Activated CD4-positive, CD25-positive, alpha-beta regulatory T cell treated with anti-CD3 and anti-CD28 coated beads, Interleukin-2, amount 50 U/mL, for 24 hours (primary cell): ENCODE data around the gene PRELID1.

Source experiments
- ATAC-seq, 2 donors: fragments of 150-1000 bp; cut with Tn5 transposase; one replicate each; pipeline ENCODE4 v1.10.0; 2021; ENCODE audit warnings: mild to moderate bottlenecking in 1 of 2, moderate library complexity in 1 of 2

Gene PRELID1

DNA sequence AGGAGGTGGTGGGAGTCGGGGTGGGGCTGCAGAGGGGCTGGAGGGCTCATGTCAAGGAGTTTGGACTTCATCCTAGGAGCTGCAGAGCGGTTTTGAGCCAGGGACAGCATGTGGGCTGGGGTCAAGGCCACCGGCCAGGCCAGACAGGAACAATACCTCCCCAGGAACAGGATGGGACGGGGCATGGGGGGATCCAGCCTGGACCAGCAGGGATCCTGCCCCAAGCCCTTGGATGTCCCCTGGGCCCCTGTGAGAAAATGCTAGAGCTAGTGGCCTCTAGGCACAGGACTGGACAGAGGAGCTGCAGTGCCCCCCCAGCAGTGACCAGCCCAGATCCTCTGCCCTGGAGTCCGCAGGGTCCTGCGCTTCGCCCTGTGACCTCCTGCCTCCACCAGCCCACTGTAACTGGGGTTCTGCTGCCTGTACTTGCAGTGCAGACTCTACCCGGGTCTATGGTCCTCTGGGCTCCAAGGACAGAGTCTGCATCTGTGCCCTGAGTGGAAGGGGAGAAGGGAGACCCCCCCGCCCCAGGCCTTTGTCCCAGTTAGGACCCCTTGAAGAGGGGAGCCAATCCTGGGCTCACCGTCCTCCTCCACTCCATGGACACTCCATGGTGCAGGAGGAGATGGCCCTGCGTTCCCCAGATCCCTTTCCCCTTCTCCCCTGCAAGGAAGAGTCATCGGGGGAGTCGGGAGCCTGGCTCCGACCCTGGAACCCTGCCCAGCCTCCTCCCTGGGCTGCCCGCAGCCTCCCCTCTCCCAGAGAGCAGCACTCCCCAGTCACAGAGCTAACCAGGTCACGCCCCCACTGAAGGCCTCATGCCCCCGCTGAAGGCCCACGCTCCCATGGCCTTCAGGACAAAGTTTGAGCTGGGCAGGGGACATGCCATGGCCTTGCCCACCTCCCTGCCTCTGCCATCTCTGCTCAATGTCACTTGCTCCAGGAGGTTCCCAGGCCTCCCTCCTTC lies 11.1 kb downstream of the PRELID1 start:
- no peak for ATAC-seq

DNA sequence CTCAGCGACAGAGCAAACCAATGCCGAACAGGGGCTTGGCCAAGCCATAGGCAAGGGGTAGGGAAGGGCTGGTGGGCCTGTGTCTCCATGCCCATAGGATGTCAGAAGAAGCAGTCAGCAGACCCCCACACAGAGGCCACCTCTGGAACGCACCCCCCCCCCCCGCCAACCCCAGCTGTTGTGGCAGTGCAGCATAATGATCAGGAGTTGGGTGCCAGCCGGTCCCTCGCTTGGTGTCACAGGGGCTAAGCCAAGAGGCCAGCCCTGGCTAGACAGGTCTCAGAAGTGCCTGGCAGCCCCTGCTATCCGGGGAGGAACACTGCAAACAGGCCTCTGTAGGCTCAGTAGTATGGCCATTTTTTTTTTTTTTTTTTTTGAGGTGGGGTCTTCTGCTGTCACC lies 11.8 kb downstream of the PRELID1 start:
- ATAC-seq, result no peak

DNA sequence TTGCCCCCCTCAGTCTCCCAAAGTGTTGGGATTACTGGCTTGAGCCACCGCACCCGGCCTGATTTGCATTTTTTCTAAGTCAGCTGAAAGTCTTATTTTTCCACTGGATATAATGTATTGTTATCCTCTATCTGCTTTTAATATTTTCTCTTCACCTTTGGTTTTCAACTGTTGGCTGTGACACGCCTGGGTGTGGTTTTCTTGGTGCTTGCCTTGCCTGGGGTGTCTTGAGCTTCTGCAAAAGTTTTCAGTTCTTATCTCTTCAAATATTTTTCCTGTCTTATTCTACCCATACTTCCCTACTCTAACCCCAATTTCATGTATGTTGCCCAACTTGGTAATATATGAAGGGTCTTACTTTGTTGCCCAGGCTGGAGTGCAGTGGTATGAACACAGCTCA lies 12.4 kb downstream of the PRELID1 start:
- no peak for ATAC-seq

DNA sequence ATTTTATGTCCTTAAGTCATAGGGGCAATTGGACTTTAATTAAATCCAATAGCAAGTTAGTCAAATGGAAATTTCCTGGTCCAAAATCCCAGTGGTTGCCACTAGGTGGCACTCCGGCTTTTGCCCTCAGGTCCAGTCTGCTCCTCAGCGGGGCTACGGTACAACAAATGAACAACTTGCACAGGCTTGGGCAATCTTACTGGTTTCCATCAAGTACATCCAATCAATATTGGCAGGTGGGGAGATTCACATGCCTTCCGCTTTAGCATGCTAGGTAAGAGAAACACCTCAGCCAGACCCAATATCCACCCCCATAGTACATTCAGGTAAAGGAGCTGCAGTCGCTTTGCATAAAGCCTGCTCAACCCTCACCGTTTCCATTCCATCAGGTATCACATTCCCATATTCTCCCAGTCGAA lies 14.4 kb downstream of the PRELID1 start:
- ATAC-seq, result peak; percentile 64 to 78

DNA sequence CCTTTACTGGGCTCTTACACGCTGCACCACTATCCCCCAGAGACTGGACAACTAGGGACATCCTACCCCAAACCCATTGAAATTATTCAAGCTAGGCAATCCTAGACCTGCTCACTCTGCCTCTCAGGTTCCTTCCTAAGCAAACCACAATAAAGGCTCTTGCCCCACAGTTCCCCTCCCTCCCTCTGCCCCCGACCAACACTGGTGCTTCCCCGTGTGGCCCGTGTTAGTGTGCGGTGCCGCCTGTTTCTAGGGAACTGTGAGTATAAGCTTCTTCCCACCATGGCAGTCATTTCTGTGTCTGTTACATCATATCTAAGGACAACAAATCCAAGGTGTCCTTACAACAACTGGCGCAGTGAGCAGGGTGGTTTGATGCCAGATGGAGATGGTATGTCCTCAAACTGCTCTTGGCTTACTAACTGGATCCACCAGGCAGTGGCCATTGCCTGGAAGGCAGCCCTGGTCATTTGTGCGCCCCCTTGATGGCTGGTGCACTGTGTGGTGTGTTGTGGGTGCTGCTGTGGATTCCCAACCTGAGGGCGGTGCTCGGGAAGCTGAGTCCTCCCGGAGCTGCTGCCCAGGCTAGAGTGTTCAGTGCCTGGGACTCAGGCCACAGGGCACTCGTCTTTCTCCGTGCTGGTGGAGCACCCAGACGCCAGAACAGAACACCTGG lies 16.5 kb downstream of the PRELID1 start:
- peak in 1 of 2 donors; percentile 20 for ATAC-seq

DNA sequence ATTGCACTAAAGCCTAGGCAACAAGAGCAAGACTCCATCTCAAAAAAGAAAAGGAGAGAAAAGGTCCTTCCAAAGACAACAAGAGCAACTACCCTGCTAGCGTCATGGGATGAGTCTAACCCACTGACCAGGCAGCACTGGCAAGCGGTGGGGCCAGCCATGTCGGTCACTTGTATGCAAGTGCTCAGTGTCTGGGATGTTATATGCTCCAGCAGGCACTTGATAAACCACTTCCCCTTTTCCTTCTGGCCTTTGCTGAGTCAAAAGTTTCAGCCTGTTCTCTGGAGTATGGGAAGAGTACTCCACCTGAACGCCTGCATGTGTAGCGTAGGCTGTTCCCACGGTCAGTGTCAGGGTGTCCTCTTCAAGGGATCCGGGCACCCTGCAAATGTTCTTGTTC lies 17.3 kb downstream of the PRELID1 start:
- no peak for ATAC-seq

DNA sequence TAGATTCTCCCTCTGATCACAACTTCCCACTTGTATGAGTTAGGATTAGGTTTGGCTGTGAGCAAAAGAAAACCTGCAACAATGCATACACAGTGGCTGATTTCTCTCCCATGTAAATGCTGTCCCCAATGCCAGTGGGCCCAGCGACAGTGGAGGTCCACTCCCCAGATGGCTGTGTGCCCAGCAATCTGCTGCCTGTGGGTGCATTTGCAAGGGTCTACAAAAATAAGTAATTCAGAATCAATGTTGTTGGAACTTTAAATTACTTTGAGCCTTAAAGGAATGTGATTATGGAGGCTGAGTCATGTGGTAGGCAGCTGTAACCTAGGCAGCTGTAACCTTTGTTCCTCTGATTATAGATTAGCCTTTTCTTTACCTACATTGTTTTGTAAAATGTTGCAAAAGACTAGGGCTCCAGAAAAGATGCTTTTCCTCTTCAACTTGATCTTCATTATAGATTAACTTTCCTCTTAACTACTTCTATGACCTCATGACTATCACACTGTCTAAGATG lies 22.3 kb downstream of the PRELID1 start:
- no peak for ATAC-seq

DNA sequence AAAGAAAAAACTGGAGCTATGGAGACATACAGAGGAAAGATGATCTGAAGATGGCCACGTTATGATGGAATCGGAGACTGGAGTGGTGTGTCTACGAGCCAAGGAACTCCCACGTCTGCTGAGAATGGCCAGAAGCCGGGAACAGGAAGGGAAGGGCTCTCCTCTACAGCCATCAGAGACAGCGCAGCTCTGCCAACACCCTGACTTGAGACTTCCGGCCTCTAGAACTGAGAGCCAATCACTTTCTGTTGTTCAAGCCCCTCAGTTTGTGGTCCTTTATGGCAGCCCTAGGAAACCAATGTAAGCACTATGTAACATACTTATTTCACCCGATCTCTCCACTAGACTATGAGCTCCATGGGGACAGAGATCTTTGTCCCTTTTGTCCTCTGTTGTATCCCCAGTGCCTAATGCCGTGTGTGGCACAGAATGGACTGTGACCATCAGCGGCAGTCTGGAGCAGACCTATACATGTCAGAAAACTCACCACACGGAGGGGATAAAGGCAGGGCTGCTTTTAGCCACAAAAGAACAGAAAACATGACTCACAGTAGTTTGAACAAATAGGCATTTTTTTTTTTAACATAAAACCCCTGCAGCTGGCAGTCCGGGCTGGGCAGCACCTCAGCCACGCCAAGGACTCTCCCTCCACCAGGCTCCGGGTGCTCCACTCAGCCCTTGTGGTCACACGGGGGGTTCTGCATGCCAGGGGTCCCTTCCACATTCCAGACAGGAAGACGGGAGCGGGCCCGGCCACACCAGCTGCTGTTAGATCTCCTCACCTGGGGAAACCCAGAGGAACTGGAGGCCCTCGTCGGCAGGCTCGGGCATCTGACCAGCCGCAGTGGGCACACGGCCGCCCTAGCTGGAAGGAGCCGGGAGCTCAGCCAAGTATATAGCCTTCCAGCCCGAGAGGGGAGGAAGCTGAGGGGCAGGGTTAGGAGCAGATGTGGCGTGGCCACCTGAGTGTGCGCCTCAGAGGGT lies 24.2 kb downstream of the PRELID1 start:
- peak; percentile 57 to 79 for ATAC-seq

DNA sequence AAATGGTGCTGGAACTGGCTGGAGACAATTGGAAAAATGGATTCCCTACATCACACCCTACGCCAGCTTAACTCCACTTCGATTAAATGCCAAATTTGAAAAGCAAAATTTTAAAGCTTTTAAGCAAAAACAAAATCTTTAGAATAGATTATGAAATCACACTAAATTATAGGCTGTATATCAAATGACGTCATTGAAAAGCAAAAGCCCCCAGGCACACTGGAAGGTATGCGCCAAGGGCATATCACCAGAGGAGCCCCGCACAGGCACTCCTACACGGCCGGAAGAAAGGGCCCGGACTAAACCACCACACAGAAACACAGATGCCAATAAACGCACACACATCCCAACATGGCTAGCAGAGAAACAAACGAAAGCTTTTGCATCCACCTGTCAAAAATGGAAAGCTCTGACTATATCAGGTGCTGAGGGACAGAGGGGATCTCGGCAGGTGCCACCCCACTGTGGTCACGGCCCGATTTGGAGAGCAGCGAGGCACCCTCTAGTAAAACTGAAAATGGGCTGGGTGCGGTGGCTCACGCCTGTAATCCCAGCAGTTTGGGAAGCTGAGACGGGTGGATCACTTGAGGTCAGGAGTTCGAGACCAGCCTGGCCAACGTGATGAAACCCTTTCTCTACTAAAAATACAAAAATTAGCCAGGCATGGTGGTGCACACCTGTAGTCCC lies 25.1 kb downstream of the PRELID1 start:
- no peak for ATAC-seq

DNA sequence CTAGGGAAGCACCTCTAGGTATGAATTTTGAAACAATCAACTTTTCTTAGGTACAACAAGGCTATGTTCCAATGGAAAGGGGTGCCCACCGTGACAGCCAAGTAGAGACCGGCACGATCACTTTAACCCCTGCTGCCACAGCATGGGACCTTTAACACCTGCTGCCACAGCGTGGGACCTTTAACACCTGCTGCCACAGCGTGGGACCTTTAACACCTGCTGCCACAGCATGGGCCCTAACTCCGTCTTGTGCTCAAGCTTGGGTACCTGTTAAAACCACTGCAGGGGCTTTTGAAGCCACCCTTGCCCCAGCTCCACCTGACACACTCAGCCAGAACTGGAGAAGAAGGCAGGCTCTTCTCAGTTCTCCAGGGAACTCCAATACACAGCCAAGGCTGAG lies 26.3 kb downstream of the PRELID1 start:
- ATAC-seq, result no peak

DNA sequence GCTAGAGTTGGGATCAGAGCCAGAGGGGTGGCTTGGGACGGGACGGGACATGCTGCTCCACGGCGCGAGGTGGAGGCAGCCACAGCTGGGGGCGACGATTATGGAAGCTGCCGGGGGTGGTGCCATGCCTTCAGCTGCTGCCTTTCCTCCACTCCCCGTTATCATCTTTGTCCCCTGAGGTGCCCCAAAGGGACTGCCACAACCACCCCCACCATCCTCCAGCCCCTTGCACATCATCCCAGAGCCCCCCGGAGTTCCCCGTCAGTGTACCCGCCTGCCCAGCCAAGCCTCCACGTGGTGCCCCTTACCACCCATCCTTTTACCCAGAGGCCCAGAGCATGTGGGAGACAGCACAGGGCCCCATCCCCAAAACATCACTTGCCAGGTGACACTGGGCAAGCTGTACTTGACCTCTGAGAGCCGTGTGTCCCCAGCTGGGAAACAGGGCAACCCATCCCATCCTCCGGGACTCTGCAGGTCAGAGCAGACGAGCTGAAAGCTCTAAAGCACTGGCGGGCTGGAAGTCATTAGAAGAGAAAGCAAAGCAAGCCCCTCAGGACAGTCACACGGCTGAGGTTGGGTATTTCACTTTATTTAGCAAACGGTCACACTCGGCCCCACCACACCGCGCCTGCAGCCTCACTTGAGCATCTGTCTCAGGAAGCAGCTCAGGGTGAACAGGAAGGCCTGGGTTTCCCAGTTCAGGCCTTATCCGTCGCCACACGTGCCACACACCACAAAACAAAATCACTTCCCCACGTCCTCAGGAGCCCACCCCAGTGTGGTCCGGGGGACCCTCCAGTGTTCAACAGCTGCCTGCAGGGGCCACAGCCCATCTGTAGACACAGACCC lies 27.6 kb downstream of the PRELID1 start:
- no peak for ATAC-seq

DNA sequence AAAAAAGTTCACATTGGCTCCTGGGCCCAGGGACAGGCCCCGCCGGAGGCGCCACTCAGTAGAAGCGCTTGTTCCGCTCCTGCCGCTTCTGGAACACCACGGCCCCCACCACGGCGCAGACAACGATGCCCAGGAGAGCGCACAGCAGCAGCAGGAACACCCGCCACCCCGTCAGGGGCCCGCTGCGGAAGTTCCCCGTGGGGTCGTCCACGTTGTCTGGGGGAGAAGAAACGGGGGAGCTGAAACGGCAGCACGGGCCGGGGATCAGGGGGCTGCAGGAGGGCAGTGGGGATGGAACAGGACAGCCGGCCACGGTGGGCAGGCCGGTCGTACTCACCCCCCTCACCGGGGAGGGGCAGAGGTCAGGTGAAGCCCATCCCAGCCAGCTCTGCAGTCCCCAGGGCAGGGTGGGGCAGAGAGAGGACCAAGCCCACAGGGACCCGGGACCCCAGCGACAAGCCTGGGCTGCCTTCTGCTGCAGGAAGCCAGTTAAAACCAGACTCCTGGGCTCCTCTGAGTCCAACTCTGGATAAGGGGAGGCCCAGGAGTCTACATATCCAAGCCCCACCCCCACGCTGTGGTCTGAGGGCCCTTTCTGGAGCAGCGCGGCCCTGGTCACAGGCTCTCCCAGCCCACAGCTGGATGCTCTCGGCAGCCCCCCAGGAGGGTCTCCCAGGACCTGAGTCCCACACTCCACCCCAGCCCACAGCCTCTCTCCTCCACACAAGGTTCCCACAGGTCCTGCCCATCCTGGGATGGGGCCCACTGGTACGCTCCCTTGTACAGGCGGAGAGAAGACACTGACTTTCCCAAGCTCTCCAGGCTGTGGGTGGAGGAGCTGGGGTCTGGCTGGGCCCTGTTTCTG lies 28.7 kb downstream of the PRELID1 start:
- no peak for ATAC-seq

DNA sequence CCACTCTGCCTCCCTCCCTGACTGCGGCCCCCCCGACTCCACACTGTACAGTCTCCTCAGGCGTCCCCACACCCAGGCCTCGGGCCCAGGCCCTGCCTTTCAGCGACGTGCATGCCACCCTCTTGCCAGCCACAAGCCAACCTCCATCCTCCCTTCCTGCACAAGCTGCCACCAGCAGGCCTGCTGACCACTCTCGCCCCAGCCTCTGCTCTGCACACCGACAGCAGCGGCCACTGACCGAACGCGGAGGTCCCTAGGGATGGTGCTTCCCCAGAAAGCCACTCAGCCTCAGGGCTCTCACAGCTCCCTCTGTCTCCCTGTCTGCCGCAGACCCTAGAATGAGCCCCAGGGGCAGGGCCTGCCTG lies 29.3 kb downstream of the PRELID1 start:
- ATAC-seq, result no peak

DNA sequence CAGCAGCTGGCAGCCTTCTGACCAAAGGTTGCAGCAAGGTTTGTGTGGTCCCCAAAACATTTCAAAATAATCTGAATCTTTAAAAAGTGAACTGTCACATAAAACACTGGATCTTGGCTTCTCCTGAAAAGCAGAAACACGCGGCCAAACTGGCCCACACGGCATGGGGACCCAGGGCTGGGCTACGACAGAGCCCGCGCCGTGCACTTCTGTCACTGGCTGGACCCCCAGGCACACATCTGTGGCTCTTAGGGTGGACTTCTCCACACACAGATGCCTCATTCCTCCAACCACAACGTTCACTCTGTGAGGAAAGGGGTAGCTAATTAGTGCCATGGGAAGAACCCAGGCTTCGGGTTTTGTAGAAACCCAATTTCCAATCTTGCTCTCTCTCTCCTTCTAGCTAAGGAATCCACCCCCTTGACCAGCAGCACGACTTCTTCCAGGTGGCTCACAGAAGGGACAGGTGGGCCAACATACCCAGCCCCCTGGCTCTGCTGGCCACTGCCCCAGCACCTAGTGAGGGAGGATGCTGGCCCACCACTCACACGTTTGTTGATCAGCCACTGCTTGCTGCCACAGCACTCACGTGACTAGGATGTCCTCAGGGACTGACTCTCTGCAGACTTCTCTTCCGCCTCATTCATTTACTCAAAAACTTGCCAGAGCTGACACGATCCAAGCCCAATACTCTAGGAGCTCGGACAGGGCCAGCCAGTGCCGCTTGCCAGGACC lies 30.0 kb downstream of the PRELID1 start:
- no peak for ATAC-seq

DNA sequence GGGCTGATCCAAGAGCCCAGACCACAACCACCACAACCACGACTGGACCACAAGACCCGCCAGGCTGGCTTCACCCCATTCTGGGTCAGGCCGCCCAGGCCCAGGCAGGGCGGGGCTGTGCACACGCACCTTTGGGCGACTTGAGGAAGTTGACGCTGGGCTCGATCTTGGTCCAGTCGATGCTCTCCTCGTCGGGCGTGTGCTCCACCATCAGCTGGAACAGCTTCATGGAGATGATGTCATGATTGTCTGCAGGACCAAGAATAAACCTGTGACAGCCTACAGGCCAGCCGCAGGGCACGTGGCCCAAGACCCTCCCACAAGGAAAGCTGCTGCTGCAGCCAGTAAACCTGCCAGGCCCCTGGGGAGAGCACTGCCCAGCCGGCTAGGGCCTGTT lies 30.6 kb downstream of the PRELID1 start:
- ATAC-seq, result no peak

DNA sequence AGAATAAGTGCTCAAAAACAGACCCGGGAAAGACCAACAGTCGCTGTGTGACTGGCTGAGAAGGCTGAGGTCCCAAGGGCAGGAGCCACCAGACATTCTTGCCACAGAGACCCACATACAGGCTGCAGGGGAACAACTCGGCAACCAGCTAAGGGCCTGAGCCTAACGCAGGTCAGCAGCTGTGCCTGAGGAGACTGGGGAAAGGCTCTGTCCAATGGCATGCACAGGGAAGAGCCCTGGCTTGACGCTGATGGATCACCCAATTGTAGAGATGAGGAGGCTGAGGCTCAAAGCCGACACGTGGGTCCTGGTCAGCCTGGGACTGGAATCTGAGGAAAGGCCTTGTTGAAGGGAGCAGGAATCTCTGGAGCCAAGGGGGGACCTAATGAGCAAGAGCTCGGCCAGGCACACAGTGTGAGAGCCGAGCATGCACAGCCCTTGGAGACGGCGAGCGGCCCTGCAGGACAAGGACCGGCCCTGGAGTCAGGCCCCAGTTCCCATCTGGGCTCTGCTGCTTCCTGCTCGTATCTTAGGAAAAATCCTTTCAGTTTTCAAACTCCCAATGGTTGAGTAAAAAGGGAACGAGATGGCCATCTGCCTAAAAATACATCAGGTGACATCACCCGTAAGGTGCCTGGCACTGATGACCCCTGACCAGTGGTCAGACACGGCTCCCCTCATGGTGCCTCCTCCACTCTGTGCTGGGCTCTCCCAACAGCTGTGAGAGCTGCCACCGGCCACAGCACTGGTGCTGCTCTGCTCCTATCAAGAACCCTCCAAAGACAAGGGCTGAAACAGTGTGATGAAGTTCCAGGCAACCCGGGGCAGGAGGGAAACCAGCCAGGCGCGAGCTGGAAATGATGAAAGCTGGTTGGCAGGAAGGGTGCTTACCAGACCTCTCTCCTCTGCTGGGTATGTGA lies 31.4 kb downstream of the PRELID1 start:
- no peak for ATAC-seq

DNA sequence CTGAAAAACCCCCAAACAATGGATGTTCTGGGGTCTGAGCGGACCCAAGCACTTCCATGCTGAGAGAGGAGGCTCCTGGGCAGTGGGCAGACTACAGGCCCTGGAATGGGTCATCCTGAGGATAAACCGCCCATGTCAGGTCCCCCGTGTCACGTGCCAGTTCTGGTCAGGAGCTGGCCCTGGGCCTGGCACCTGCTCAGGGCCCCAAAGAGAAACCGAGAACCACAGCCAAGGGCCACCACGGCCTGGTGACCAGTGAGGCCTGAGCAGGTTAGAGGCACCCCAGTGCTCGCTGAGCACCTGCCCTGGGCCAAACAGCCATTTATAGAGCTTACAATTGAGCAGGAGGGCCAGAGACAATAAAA lies 32.1 kb downstream of the PRELID1 start:
- no peak for ATAC-seq

DNA sequence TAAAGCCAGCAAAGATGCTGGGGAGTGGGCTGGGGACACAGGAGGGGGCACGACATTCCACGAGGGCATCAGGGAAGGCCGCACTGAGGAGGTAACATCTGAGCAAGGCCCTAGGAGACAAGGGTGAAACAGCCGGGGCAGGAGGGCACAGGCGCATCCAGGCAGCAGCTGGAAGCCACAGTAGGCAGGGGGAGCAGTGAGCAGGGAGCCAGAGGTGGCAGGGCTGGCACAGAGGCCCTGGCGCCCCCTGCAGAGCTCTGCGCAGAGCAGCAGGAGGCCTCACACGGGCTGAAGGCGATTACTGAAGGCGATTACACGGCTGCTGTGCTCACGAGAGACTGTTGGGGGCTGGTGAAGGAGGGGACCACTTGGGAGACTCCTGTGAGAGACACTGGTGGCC lies 32.5 kb downstream of the PRELID1 start:
- peak in 1 of 2 donors; percentile 58 for ATAC-seq
